HFFc6 (cell line): ENCODE measurements around the gene CTAGE15. TPM values are rescaled to one million over a fixed set of nuclear protein-coding genes. Genes with fewer than 3 reads are reported as not detected.
"Not testable (repeated sequence)": the region's sequence is repeated elsewhere in the genome, so short reads cannot be mapped to it uniquely, and the experiment has no call there.

Experiments used
- DNase-seq: peaks from one replicate; pipeline ENCODE4 v3.0.0-alpha.2; 2018
- H3K27ac Mint-ChIP-seq: 2 replicates; pipeline ENCODE4 v1.8.0; 2020; ENCODE audit warnings: mild to moderate bottlenecking, mixed read lengths
- H3K27me3 Mint-ChIP-seq: 2 replicates; pipeline ENCODE4 v1.8.0; 2021; ENCODE audit warnings: mild to moderate bottlenecking, moderate library complexity, mixed read lengths; ENCODE audit not compliant: insufficient read depth
- H3K36me3 Mint-ChIP-seq: 2 replicates; pipeline ENCODE4 v1.8.0; 2021; ENCODE audit warnings: low read depth, mixed read lengths
- H3K4me1 Mint-ChIP-seq: 2 replicates; pipeline ENCODE4 v1.8.0; 2020; ENCODE audit warnings: low read depth, mixed read lengths
- H3K4me3 Mint-ChIP-seq: 2 replicates; pipeline ENCODE4 v1.8.0; 2020; ENCODE audit warnings: mild to moderate bottlenecking, moderate library complexity, mixed read lengths
- H3K9me3 Mint-ChIP-seq: 2 replicates; pipeline ENCODE4 v1.8.0; 2020; ENCODE audit warnings: mild to moderate bottlenecking, mixed read lengths
- long read RNA-seq: library from polyadenylated mRNA; unstranded; transcript quantifications from one replicate; pipeline ENCODE4 v2.0.0, GENCODE V29; 2019
- total RNA-seq, 6 experiments: library from RNA; stranded (reverse); fragmentation: NEBNext Ultra II Directional; extraction: Animal tissue kit (Norgen Biotek cat#: 25700); gene quantifications; 2 replicates in 1 of 6; 3 replicates in 5 of 6; pipeline ENCODE4 v1.2.3, GENCODE V29; 2021

Gene CTAGE15, protein sequence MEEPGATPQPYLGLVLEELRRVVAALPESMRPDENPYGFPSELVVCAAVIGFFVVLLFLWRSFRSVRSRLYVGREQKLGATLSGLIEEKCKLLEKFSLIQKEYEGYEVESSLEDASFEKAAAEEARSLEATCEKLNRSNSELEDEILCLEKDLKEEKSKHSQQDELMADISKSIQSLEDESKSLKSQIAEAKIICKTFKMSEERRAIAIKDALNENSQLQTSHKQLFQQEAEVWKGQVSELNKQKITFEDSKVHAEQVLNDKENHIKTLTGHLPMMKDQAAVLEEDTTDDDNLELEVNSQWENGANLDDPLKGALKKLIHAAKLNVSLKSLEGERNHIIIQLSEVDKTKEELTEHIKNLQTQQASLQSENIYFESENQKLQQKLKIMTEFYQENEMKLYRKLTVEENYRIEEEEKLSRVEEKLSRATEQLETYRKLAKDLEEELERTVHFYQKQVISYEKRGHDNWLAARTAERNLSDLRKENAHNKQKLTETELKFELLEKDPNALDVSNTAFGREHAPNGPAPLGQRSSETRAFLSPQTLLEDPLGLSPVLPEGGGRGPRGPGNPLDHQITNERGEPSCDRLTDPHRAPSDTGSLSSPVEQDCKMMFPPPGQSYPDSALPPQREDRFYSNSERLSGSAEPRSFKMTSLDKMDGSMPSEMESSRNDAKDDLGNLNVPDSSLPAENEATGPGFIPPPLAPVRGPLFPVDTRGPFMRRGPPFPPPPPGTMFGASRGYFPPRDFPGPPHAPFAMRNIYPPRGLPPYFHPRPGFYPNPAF
- total RNA-seq = under 1 TPM in 3 of 6 experiments, not detected in 3; 0.07 to 0.10 (median 0.08) TPM
- long read RNA-seq = 0 reads

GRCh38 chr7:143571501-143571900 is at the start of gene CTAGE15:
Gene CTAGE15 (plus strand): TSS chr7:143571801. CDS start chr7:143571818, 17 bp downstream.
- DNase-seq, H3K9me3 Mint-ChIP-seq, H3K36me3 Mint-ChIP-seq, H3K4me3 Mint-ChIP-seq, H3K27me3 Mint-ChIP-seq, H3K27ac Mint-ChIP-seq, H3K4me1 Mint-ChIP-seq: not testable (repeated sequence)

- H3K4me1 Mint-ChIP-seq = peaks cover 16% of the 10 kb centered on the region
- H3K4me3 Mint-ChIP-seq, H3K27ac Mint-ChIP-seq, H3K9me3 Mint-ChIP-seq, H3K27me3 Mint-ChIP-seq, H3K36me3 Mint-ChIP-seq: not testable (repeated sequence)
- DNase-seq = peak; percentile 50
Observed at GRCh38 chr7:143522309-143522916, 49.2 kb upstream of the CTAGE15 start.

DNA sequence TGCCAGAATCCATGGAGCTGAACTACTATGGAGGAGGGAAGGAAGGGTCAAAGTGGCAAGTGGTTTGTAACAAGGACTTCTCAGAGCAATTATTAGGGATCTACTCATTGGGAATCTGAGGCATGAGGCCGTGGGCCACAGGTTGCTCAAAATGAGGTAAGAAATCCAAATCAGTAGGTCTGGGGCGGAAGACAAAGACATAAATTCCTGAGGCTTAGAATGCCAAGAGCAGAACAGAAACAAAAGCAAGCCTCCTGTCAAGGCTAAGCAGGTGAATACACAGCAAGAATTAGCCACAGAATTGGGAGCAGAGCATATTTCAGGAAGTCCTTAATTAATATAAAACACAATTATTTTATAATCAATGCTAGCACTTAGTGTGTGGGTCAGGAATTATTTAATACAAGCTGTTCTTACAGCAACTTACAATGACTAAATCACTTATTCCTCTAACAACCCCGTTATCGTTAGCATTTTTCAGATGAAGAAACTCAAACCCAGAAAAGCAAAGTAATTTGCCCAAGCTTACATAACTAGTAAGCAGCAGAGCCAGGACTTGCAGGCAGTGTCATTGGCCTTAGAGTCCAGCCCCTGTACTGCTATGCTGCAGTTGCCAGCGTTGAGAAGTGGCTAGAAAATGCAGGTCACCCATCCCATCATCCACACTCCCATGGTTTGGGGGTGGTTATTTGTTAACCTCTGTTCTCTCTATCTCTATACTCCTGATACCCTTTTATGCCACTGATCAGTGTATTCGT is 40.3 kb upstream of the CTAGE15 start:
- H3K27me3 Mint-ChIP-seq, H3K4me3 Mint-ChIP-seq, H3K4me1 Mint-ChIP-seq, DNase-seq, H3K27ac Mint-ChIP-seq, H3K36me3 Mint-ChIP-seq, H3K9me3 Mint-ChIP-seq: not testable (repeated sequence)

- H3K36me3 Mint-ChIP-seq, H3K4me1 Mint-ChIP-seq, H3K4me3 Mint-ChIP-seq, H3K27ac Mint-ChIP-seq, DNase-seq, H3K27me3 Mint-ChIP-seq, H3K9me3 Mint-ChIP-seq: not testable (repeated sequence)
Observed at GRCh38 chr7:143531932-143532331, 39.7 kb upstream of the CTAGE15 start.

- not testable (repeated sequence) for H3K27ac Mint-ChIP-seq, DNase-seq, H3K9me3 Mint-ChIP-seq, H3K4me1 Mint-ChIP-seq, H3K27me3 Mint-ChIP-seq, H3K36me3 Mint-ChIP-seq, H3K4me3 Mint-ChIP-seq
Observed at GRCh38 chr7:143533213-143533839, 38.3 kb upstream of the CTAGE15 start.

- not testable (repeated sequence) for DNase-seq, H3K36me3 Mint-ChIP-seq, H3K4me3 Mint-ChIP-seq, H3K9me3 Mint-ChIP-seq, H3K27ac Mint-ChIP-seq, H3K27me3 Mint-ChIP-seq, H3K4me1 Mint-ChIP-seq
Observed at GRCh38 chr7:143536443-143536842, 35.2 kb upstream of the CTAGE15 start.

DNA sequence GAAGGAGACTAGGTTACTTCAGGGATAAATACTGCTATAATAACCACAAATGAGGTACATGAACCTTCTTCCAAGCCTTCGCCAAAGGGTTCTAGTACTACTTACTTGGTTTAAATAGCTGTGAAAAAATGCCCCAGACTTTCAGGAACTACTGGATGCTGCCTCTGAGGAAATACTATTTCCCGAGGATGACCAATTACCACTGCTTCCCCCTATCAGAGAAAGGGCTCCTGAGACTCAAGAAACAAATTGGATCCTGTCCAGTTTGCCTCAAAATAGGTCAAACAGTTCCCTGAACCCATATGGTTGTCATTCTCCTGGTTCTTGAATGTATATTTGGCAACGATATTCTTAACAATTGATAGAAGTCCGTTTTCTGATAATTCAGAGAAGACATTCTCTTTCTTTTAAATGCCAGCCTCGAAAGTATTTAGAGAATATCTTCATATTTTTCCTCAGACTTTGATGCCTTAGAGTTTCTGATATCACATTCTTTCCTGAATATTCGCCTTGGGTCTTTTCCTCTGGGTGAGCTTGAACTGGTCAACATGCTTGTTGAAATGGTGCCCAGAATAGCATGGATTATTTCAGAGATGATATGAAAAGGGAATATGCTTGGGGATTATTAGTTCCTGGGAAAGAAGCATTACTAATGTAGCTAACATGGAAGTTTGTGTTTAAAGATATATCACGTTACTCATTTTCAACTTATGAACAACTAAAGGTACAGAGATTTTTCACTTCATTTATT is 28.1 kb upstream of the CTAGE15 start:
- not testable (repeated sequence) for DNase-seq, H3K4me1 Mint-ChIP-seq, H3K4me3 Mint-ChIP-seq, H3K9me3 Mint-ChIP-seq, H3K27me3 Mint-ChIP-seq, H3K27ac Mint-ChIP-seq, H3K36me3 Mint-ChIP-seq

GRCh38 chr7:143555968-143556367 is 15.6 kb upstream of the CTAGE15 start:
- not testable (repeated sequence) for DNase-seq, H3K9me3 Mint-ChIP-seq, H3K4me3 Mint-ChIP-seq, H3K36me3 Mint-ChIP-seq, H3K27me3 Mint-ChIP-seq, H3K27ac Mint-ChIP-seq, H3K4me1 Mint-ChIP-seq
